ENCODE data around the gene TUBA1B. TPM values are rescaled to one million over a fixed set of nuclear protein-coding genes. Genes with fewer than 3 reads are reported as not detected.
"Not testable (repeated sequence)": the region's sequence is repeated elsewhere in the genome, so short reads cannot be mapped to it uniquely, and the experiment has no call there.

The TUBA1B gene
- total RNA-seq, 2 experiments from 2014 or later, result 2,153 to 2,254 TPM

DNA sequence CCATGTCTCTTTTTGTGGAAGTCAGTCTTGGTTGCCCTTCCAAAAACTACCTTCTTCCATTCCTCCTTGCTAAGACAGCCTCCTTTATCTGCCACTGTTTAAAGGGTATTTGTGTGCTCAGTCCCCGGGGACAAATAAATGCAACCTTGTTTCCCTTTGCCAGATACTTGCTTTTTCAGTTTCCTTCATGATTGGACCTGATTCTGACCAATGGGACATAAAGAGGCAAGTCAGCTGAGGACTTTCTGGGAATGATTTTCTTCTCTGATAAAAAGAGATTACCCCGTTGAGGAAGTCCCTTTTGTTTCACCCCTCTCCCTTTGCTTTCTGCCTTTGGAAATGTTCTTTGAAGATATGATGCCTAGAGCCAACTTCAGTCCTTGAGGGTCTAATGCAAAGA lies 7.4 kb upstream of the TUBA1B start:
- peaks cover 1% of the 10 kb centered on the region for H3K36me3 Mint-ChIP-seq (ENCODE audit: low read depth)
- DNase-seq, result no peak
- CTCF ChIA-PET, result interaction anchor here (0.9 kb wide), 1 partner anchor 119 kb away, joined by 3 read pairs; no protein-coding TSS in a partner anchor
- H3K4me3 Mint-ChIP-seq, result no peak overlapping the region
- no peaks in the 10 kb centered on the region for H3K9me3 Mint-ChIP-seq
- peaks cover 8% of the 10 kb centered on the region for H3K4me1 Mint-ChIP-seq
- H3K27ac Mint-ChIP-seq, result no peak overlapping the region
- H3K27me3 Mint-ChIP-seq, result no peaks in the 10 kb centered on the region
- POLR2A ChIA-PET, result no interaction called here

- POLR2A ChIA-PET, result no interaction called here
- Mint-ChIP-seq H3K27ac (no peak overlapping the region), H3K27me3 (no peaks in the 10 kb centered on the region), H3K9me3 (no peaks in the 10 kb centered on the region), H3K4me1 (peaks cover 19% of the 10 kb centered on the region), H3K36me3 (ENCODE audit: low read depth) (peaks cover 1% of the 10 kb centered on the region), H3K4me3 (no peak overlapping the region)
- DNase-seq, result no peak
- CTCF ChIA-PET, result no interaction called here
These were observed 6.3 kb upstream of the TUBA1B start for GRCh38 chr12:49137476-49137875.

GRCh38 chr12:49136997-49137396 lies 5.8 kb upstream of the TUBA1B start:
- POLR2A ChIA-PET; DNase-seq; H3K9me3 Mint-ChIP-seq; H3K27me3 Mint-ChIP-seq; H3K4me3 Mint-ChIP-seq; H3K36me3 Mint-ChIP-seq (ENCODE audit: low read depth); CTCF ChIA-PET: not testable (repeated sequence)
- peaks cover 24% of the 10 kb centered on the region for H3K4me1 Mint-ChIP-seq
- H3K27ac Mint-ChIP-seq, result peak overlapping the region; percentile 25

DNA sequence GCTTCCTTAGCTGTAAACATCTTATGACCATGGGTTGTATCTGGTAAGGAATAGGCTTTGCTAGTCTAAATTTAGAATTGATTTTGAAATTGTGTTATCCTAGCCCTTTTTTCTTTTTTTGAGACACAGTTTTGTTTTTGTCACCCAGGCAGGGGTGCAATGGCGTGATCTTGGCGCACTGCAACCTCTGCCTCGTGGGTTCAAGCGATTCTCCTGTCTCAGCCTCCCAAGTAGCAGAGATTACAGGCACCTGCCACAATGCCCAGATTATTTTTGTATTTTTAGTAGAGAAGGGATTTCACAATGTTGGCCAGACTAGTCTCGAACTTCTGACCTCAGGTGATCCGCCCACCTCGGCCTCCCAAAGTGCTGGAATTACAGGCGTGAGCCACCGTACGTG lies 2.4 kb upstream of the TUBA1B start:
- ChIA-PET POLR2A (no interaction called here), CTCF (interaction anchor here (1.1 to 1.6 kb wide), 3 partner anchors 24 to 102 kb away, joined by 3 to 6 read pairs (median 3); no protein-coding TSS in a partner anchor)
- DNase-seq, result no peak
- Mint-ChIP-seq H3K4me3 (no peak overlapping the region), H3K36me3 (ENCODE audit: low read depth) (peaks cover 28% of the 10 kb centered on the region), H3K27me3 (no peaks in the 10 kb centered on the region), H3K4me1 (peaks cover 42% of the 10 kb centered on the region), H3K27ac (no peak overlapping the region), H3K9me3 (no peaks in the 10 kb centered on the region)

DNA sequence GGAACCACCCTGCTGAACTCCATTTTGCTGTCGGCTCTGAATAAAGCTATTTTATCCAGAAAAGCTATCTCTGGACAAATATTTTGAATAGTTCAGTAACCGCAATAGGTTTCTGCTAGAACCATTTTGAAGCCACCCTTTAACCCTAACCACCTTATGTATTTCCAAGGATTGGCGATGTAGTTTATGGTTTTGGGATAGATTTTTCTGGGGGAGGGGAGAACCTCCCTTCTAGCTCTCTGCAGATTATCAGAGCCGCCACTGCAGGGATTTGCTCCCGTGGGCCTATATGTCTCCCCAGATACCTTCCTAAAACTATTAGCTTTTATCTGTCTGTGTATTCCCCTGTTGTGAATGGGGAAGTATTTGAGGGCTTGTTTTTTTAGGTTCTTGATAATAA lies 1.8 kb upstream of the TUBA1B start:
- H3K9me3 Mint-ChIP-seq, result no peaks in the 10 kb centered on the region
- ChIA-PET POLR2A (no interaction called here), CTCF (interaction anchor here (0.6 to 1.6 kb wide), 4 partner anchors 23 to 323 kb away, joined by 3 to 6 read pairs (median 3); no protein-coding TSS in a partner anchor)
- peaks cover 41% of the 10 kb centered on the region for H3K4me1 Mint-ChIP-seq
- no peak overlapping the region for H3K27ac Mint-ChIP-seq
- peak overlapping the region; percentile 82 for H3K4me3 Mint-ChIP-seq
- H3K36me3 Mint-ChIP-seq (ENCODE audit: low read depth), result peaks cover 32% of the 10 kb centered on the region
- no peak for DNase-seq
- H3K27me3 Mint-ChIP-seq, result no peaks in the 10 kb centered on the region

DNA sequence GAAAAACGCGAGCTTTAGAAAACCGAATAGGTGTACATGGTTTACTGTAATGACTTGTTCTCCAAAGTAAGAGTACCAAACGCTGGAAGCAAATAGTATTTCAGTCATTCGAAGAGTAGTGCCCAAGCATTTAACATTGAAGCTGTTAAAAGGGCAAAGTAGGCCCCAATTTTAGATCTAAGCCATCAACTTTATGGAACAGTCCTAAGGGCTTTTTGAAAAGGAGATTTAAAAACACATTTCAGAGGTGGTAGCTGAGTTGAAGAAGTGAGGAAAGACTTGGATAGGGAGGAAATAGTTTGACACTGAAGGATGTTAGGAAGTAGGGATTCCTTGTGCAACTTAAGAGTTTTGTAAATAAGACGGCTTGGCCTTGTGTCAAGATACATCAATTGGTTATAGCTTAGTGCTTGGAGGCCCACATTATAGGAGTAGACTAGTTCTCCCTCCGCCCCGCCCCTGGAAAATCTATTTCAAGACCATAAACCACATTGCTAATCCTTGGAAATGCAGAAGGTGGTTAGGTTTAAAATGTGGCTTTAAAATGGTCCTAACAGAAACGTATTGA lies 783 bp upstream of the TUBA1B start:
- Mint-ChIP-seq H3K9me3 (no peaks in the 10 kb centered on the region), H3K36me3 (ENCODE audit: low read depth) (peaks cover 42% of the 10 kb centered on the region), H3K4me3 (peak overlapping the region; percentile 82), H3K27me3 (no peaks in the 10 kb centered on the region), H3K27ac (peak overlapping the region; percentile 96), H3K4me1 (peaks cover 51% of the 10 kb centered on the region)
- ChIA-PET POLR2A (interaction anchor here (0.8 to 2.3 kb wide), 2 partner anchors 15 to 57 kb away, joined by 3 to 17 read pairs; partner anchors contain the start of gene TUBA1A), CTCF (interaction anchor here (1.0 to 3.1 kb wide), 11 partner anchors 8 to 105 kb away, joined by 3 to 26 read pairs (median 4); partner anchors contain the start of genes DHH and RHEBL1)
- DNase-seq, result no peak

GRCh38 chr12:49130151-49131050 lies 794 bp downstream of the TUBA1B start:
- Mint-ChIP-seq H3K36me3 (ENCODE audit: low read depth) (peaks cover 47% of the 10 kb centered on the region), H3K4me3 (peak overlapping the region; percentile 98), H3K27me3 (no peaks in the 10 kb centered on the region), H3K9me3 (no peaks in the 10 kb centered on the region), H3K27ac (peak overlapping the region; percentile 99), H3K4me1 (peaks cover 52% of the 10 kb centered on the region)
- POLR2A ChIA-PET, result interaction anchor here (0.6 to 2.3 kb wide), 13 partner anchors 17 to 611 kb away, joined by 3 to 17 read pairs (median 3); partner anchors contain the start of genes LMBR1L, RHEBL1, SPATS2 and TMBIM6
- peak; percentile 93 for DNase-seq
- CTCF ChIA-PET, result interaction anchor here (0.5 to 3.1 kb wide), 37 partner anchors 9 to 440 kb away, joined by 3 to 37 read pairs (median 4); partner anchors contain the start of genes DHH, LMBR1L, RHEBL1 and SPATS2

DNA sequence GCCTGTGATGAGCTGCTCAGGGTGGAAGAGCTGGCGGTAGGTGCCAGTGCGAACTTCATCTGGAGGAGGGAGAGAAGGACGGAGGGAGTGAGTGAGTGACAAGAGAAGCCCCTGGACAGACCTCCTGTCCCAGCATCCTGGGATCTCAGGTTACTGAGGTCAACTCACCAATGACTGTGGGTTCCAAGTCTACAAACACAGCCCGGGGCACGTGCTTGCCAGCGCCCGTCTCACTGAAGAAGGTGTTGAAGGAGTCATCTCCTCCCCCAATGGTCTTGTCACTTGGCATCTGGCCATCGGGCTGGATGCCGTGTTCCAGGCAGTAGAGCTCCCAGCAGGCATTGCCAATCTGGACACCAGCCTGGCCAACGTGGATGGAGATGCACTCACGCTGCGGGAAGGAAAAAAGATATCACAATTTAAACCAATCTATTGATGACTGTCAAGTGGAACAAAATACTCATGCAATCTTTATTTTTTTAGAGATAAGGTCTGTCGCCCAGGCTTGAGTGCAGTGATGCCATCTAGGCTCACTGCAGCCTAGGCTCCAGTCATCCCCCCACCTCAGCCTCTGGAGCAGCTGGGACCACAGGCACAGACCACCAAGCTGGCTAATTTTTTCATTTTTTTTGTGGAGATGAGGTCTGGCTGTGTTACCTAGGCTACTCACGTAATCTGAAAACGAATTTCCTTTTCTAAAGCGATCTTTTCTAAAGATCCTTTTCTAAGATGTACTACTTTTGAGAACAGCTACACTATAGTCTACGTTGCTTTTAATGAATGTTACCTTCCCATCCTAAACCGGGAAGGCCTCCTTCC lies 1.7 kb downstream of the TUBA1B start:
- Mint-ChIP-seq H3K27ac (peak overlapping the region; percentile 99), H3K27me3 (no peaks in the 10 kb centered on the region), H3K9me3 (no peaks in the 10 kb centered on the region), H3K36me3 (ENCODE audit: low read depth) (peaks cover 47% of the 10 kb centered on the region), H3K4me1 (peaks cover 52% of the 10 kb centered on the region), H3K4me3 (peak overlapping the region; percentile 98)
- ChIA-PET CTCF (interaction anchor here (0.7 to 3.1 kb wide), 19 partner anchors 11 to 86 kb away, joined by 3 to 37 read pairs (median 6); partner anchors contain the start of genes DHH, LMBR1L, RHEBL1 and TUBA1A), POLR2A (interaction anchor here (0.6 to 2.1 kb wide), 3 partner anchors 19 to 135 kb away, joined by 3 to 9 read pairs (median 5); partner anchors contain the start of gene LMBR1L)
- DNase-seq, result no peak

GRCh38 chr12:49127971-49128370 lies 3.2 kb downstream of the TUBA1B start:
- POLR2A ChIA-PET, H3K27me3 Mint-ChIP-seq, DNase-seq, H3K9me3 Mint-ChIP-seq: not testable (repeated sequence)
- peak overlapping the region; percentile 25 for H3K27ac Mint-ChIP-seq
- peaks cover 45% of the 10 kb centered on the region for H3K36me3 Mint-ChIP-seq (ENCODE audit: low read depth)
- H3K4me1 Mint-ChIP-seq, result peaks cover 42% of the 10 kb centered on the region
- CTCF ChIA-PET, result interaction anchor here (1.3 kb wide), 1 partner anchor 43 kb away, joined by 3 read pairs; no protein-coding TSS in a partner anchor
- peak overlapping the region; percentile 45 for H3K4me3 Mint-ChIP-seq

GRCh38 chr12:49126852-49127763 lies 4.1 kb downstream of the TUBA1B start:
- no peaks in the 10 kb centered on the region for H3K27me3 Mint-ChIP-seq
- POLR2A ChIA-PET, result interaction anchor here (0.7 kb wide), 1 partner anchor 73 kb away, joined by 3 read pairs; no protein-coding TSS in a partner anchor
- H3K4me3 Mint-ChIP-seq, result peak overlapping the region; percentile 45
- H3K27ac Mint-ChIP-seq, result peak overlapping the region; percentile 52
- H3K9me3 Mint-ChIP-seq, result no peaks in the 10 kb centered on the region
- CTCF ChIA-PET, result interaction anchor here (0.6 to 1.4 kb wide), 5 partner anchors 13 to 42 kb away, joined by 3 to 4 read pairs (median 3); partner anchors contain the start of gene LMBR1L
- peaks cover 45% of the 10 kb centered on the region for H3K36me3 Mint-ChIP-seq (ENCODE audit: low read depth)
- H3K4me1 Mint-ChIP-seq, result peaks cover 33% of the 10 kb centered on the region
- no peak for DNase-seq

GRCh38 chr12:49121047-49121696 lies 10.0 kb downstream of the TUBA1B start:
- CTCF ChIA-PET, result no interaction called here
- no peaks in the 10 kb centered on the region for H3K9me3 Mint-ChIP-seq
- no peak for DNase-seq
- no peaks in the 10 kb centered on the region for H3K27me3 Mint-ChIP-seq
- H3K27ac Mint-ChIP-seq, result no peak overlapping the region
- H3K4me3 Mint-ChIP-seq, result no peak overlapping the region
- no peaks in the 10 kb centered on the region for H3K36me3 Mint-ChIP-seq (ENCODE audit: low read depth)
- H3K4me1 Mint-ChIP-seq, result no peaks in the 10 kb centered on the region
- POLR2A ChIA-PET, result no interaction called here
